GM19463 (cell line): ENCODE results near the gene LNX2.
A peak's percentile ranks its signal among the peaks of the same experiment; 100 is the strongest.

Experiments
- ATAC-seq: cut with Tn5 transposase; IDR thresholded peaks from one replicate; pipeline ENCODE4 v1.9.1; 2021; ENCODE audit warnings: mild to moderate bottlenecking, moderate library complexity; ENCODE audit not compliant: unreplicated experiment

The LNX2 gene

GRCh38 chr13:27620377-27621115 is at the start of gene LNX2:
LNX2 (minus strand) TSS chr13:27620529; CDS start chr13:27581703, 38,826 bp downstream.
- peak; percentile 84 for ATAC-seq

- ATAC-seq: no peak
Measured at GRCh38 chr13:27667946-27668345, 47.6 kb upstream of the LNX2 start.

- no peak for ATAC-seq
Measured at GRCh38 chr13:27666951-27667350, 46.6 kb upstream of the LNX2 start.

GRCh38 chr13:27665761-27666160 is 45.4 kb upstream of the LNX2 start:
- no peak for ATAC-seq

GRCh38 chr13:27665333-27665732 is 45.0 kb upstream of the LNX2 start:
- no peak for ATAC-seq

GRCh38 chr13:27663947-27664346 is 43.6 kb upstream of the LNX2 start:
- no peak for ATAC-seq

GRCh38 chr13:27662738-27663470 is 42.6 kb upstream of the LNX2 start:
- no peak for ATAC-seq

GRCh38 chr13:27661017-27661416 is 40.7 kb upstream of the LNX2 start:
- ATAC-seq: no peak

- ATAC-seq: no peak
Measured at GRCh38 chr13:27660511-27660910, 40.2 kb upstream of the LNX2 start.

- ATAC-seq: no peak
Measured at GRCh38 chr13:27659145-27659865, 39.0 kb upstream of the LNX2 start.

- no peak for ATAC-seq
Measured at GRCh38 chr13:27658546-27658945, 38.2 kb upstream of the LNX2 start.

- ATAC-seq: no peak
Measured at GRCh38 chr13:27657724-27658123, 37.4 kb upstream of the LNX2 start.

GRCh38 chr13:27654816-27655215 is 34.5 kb upstream of the LNX2 start:
- no peak for ATAC-seq

GRCh38 chr13:27654059-27654458 is 33.7 kb upstream of the LNX2 start:
- ATAC-seq: no peak

GRCh38 chr13:27650312-27650711 is 30.0 kb upstream of the LNX2 start:
- no peak for ATAC-seq

- ATAC-seq: no peak
Measured at GRCh38 chr13:27644302-27644701, 24.0 kb upstream of the LNX2 start.

GRCh38 chr13:27643334-27644132 is 23.2 kb upstream of the LNX2 start:
- ATAC-seq: no peak

- no peak for ATAC-seq
Measured at GRCh38 chr13:27641711-27642502, 21.6 kb upstream of the LNX2 start.

- ATAC-seq: no peak
Measured at GRCh38 chr13:27639186-27639585, 18.9 kb upstream of the LNX2 start.

- ATAC-seq: no peak
Measured at GRCh38 chr13:27638521-27638920, 18.2 kb upstream of the LNX2 start.
